KBM-7 (cell line): Measurements from ENCODE around the gene ADSS2.
"Not testable (repeated sequence)": the region's sequence is repeated elsewhere in the genome, so short reads cannot be mapped to it uniquely, and the experiment has no call there.

Experiments used
- DNase-seq: peaks from one replicate; pipeline ENCODE4 v3.0.0-alpha.2; 2015
- in situ Hi-C: fragments of 300-500 bp; cut with MboI; formaldehyde crosslinking; loops from 2 replicates; pipeline ENCODE4 v1.14.3; 2020; ENCODE audit warnings: low sequenced_read_pairs, low pct_unique_long_range_greater_than_20kb, mixed read lengths

ADSS2 gene

GRCh38 chr1:244371242-244372141 lies 80.2 kb downstream of the ADSS2 start:
- no peak for DNase-seq

GRCh38 chr1:244370060-244370637 lies 81.6 kb downstream of the ADSS2 start:
- in situ Hi-C loops, result no loop called here
- DNase-seq, result no peak

More at GRCh38 chr1:244371242-244372141, 80.2 kb downstream of the ADSS2 start:
- in situ Hi-C loops, result no loop called here

GRCh38 chr1:244369256-244370057 lies 82.3 kb downstream of the ADSS2 start:
- DNase-seq, result no peak
- in situ Hi-C loops, result no loop called here

- no peak for DNase-seq
- in situ Hi-C loops, result no loop called here
These were observed 83.4 kb downstream of the ADSS2 start for GRCh38 chr1:244368279-244368678.

- in situ Hi-C loops, result no loop called here
- no peak for DNase-seq
These were observed 84.2 kb downstream of the ADSS2 start for GRCh38 chr1:244367399-244368114.

- no peak for DNase-seq
- in situ Hi-C loops, result no loop called here
These were observed 85.9 kb downstream of the ADSS2 start for GRCh38 chr1:244365809-244366208.

GRCh38 chr1:244365262-244365661 lies 86.4 kb downstream of the ADSS2 start:
- DNase-seq, in situ Hi-C loops: not testable (repeated sequence)

GRCh38 chr1:244362476-244362875 lies 89.2 kb downstream of the ADSS2 start:
- no peak for DNase-seq
- in situ Hi-C loops, result no loop called here

- no peak for DNase-seq
- in situ Hi-C loops, result no loop called here
These were observed 89.8 kb downstream of the ADSS2 start for GRCh38 chr1:244361764-244362473.
